GM21367 (cell line): ENCODE measurements around the gene RHOT2.

Experiments
- ATAC-seq: cut with Tn5 transposase; IDR thresholded peaks from one replicate; pipeline ENCODE4 v1.9.1; 2021; ENCODE audit not compliant: unreplicated experiment

The RHOT2 gene

GRCh38 chr16:669666-670065 lies 1.7 kb downstream of the RHOT2 start:
- no peak for ATAC-seq

GRCh38 chr16:670485-671352 lies 2.8 kb downstream of the RHOT2 start:
- no peak for ATAC-seq

- no peak for ATAC-seq
Measured at GRCh38 chr16:671353-672131, 3.6 kb downstream of the RHOT2 start.

GRCh38 chr16:672371-672770 lies 4.4 kb downstream of the RHOT2 start:
- no peak for ATAC-seq

- no peak for ATAC-seq
Measured at GRCh38 chr16:672851-673250, 4.9 kb downstream of the RHOT2 start.

- ATAC-seq: no peak
Measured at GRCh38 chr16:673399-673991, 5.6 kb downstream of the RHOT2 start.

GRCh38 chr16:674214-674881 lies 6.4 kb downstream of the RHOT2 start:
- no peak for ATAC-seq

- ATAC-seq: no peak
Measured at GRCh38 chr16:674968-675883, 7.3 kb downstream of the RHOT2 start, which contains the start of gene RHBDL1. Gene RHBDL1 (plus strand): TSS chr16:675671. CDS start chr16:675791, 120 bp downstream.

- no peak for ATAC-seq
Measured at GRCh38 chr16:675884-676564, 8.1 kb downstream of the RHOT2 start.

GRCh38 chr16:676565-676902 lies 8.6 kb downstream of the RHOT2 start:
- no peak for ATAC-seq

GRCh38 chr16:676913-677312 lies 9.0 kb downstream of the RHOT2 start:
- no peak for ATAC-seq

GRCh38 chr16:677316-678190 lies 9.6 kb downstream of the RHOT2 start:
- no peak for ATAC-seq

- no peak for ATAC-seq
Measured at GRCh38 chr16:678209-678857, 10.4 kb downstream of the RHOT2 start.

GRCh38 chr16:678858-679813 lies 11.2 kb downstream of the RHOT2 start:
- no peak for ATAC-seq

- no peak for ATAC-seq
Measured at GRCh38 chr16:679814-680624, 12.1 kb downstream of the RHOT2 start, which contains the start of gene STUB1. Gene STUB1 (plus strand): TSS chr16:680410. CDS start chr16:680526, 116 bp downstream.

- ATAC-seq: no peak
Measured at GRCh38 chr16:680625-680945, 12.7 kb downstream of the RHOT2 start.
